ENCODE data around the gene SFMBT1. TPM values are rescaled to one million over a fixed set of nuclear protein-coding genes. Genes with fewer than 3 reads are reported as not detected.

Gene SFMBT1
- total RNA-seq, 1 experiment from 2014 or later, result 14.8 TPM

DNA sequence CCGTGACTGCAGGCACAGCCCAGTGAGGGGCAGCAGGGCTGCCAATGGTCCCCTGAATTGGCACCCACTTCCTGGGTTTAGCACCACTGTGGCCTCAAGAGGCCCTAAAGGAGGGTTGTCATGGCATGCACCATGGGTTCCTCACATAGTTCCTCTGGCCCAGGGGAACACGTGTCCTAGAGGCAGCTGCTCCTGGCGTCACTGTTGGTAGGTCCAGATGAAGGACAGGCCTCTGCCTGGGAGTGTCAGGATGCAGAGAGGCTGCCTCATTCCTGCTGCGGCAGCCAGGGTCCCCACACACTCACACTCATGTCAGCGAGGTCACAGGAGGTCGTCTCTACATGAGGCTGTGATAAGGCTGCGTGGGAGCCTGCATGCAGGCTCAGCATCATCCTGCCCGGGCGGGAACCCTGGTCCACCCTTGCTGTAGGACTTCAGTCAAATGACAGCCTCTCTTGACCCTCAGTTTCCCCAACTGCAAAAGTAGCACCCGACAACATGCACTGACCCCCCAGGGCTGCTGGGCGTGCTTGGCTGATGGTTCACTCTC lies 26.1 kb upstream of the SFMBT1 start (continued):
- TF ChIP-seq, protein P1, sequence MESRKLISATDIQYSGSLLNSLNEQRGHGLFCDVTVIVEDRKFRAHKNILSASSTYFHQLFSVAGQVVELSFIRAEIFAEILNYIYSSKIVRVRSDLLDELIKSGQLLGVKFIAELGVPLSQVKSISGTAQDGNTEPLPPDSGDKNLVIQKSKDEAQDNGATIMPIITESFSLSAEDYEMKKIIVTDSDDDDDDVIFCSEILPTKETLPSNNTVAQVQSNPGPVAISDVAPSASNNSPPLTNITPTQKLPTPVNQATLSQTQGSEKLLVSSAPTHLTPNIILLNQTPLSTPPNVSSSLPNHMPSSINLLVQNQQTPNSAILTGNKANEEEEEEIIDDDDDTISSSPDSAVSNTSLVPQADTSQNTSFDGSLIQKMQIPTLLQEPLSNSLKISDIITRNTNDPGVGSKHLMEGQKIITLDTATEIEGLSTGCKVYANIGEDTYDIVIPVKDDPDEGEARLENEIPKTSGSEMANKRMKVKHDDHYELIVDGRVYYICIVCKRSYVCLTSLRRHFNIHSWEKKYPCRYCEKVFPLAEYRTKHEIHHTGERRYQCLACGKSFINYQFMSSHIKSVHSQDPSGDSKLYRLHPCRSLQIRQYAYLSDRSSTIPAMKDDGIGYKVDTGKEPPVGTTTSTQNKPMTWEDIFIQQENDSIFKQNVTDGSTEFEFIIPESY (IDR thresholded peaks at IDR 0.05; ENCODE audit: extremely low read depth, insufficient replicate concordance, low read length), result no peak
- TF ChIP-seq ELF1 (IDR thresholded peaks at IDR 0.05; ENCODE audit: borderline replicate concordance, low read depth), result no peak
- TF ChIP-seq, protein P2, sequence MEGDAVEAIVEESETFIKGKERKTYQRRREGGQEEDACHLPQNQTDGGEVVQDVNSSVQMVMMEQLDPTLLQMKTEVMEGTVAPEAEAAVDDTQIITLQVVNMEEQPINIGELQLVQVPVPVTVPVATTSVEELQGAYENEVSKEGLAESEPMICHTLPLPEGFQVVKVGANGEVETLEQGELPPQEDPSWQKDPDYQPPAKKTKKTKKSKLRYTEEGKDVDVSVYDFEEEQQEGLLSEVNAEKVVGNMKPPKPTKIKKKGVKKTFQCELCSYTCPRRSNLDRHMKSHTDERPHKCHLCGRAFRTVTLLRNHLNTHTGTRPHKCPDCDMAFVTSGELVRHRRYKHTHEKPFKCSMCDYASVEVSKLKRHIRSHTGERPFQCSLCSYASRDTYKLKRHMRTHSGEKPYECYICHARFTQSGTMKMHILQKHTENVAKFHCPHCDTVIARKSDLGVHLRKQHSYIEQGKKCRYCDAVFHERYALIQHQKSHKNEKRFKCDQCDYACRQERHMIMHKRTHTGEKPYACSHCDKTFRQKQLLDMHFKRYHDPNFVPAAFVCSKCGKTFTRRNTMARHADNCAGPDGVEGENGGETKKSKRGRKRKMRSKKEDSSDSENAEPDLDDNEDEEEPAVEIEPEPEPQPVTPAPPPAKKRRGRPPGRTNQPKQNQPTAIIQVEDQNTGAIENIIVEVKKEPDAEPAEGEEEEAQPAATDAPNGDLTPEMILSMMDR (IDR thresholded peaks at IDR 0.05 in 2 of 3, conservative IDR thresholded peaks at IDR 0.05 in 1 of 3; ENCODE audit: borderline replicate concordance in 1 of 3, insufficient read depth in 1 of 3, low read depth in 2 of 3, low read length in 2 of 3), result no peak
- TF ChIP-seq CEBPB (IDR thresholded peaks at IDR 0.05; ENCODE audit: low read depth), result no peak
- no peak for TF ChIP-seq SIN3A (IDR thresholded peaks at IDR 0.05; ENCODE audit: low read depth)
- TF ChIP-seq SP1 (IDR thresholded peaks at IDR 0.05; ENCODE audit: low read depth), result no peak
- TF ChIP-seq POLR2A (IDR thresholded peaks at IDR 0.05; ENCODE audit: borderline replicate concordance, extremely low read depth, insufficient read depth, insufficient read length), result no peak

DNA sequence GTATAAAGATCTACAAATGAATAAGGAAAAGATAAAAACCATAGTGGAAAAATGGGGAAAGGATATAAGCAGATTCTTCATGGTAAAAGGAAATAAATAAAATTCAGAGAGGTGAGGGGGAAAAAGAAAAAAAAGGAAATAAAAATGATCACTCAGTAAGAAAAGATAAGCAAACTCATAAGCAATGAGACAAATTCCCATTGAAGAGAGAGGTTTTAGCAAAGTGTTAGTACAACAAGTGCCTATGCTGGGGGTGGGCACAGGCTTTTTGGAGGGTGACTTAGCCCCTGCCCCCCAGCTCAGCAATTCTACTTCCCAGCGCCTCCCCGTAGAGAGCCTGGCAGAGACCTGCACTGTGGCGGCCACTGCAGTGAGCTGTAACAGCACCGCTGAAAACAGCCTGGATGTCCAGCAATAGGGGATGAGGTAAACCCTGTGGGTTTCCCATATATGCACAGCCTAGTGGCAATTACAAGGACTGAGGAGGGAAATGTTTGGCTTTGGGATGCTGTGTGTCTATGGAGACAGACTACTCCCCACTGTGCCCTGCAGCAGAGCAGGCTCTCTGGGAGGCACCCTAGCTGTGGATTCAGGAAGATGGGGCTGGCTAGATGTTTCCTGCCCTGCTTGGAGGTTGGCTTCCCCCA lies 23.7 kb upstream of the SFMBT1 start:
- intact Hi-C loops (cut with micrococcal nuclease), result loop anchor here (10.0 kb wide), 2 partner anchors 135 to 595 kb away; no protein-coding TSS in a partner anchor
- Histone ChIP-seq H4K20me1 (ENCODE audit: insufficient read depth) (no peaks in the 10 kb centered on the region), H3K9me2 (ENCODE audit: insufficient read depth) (no peaks in the 10 kb centered on the region), H3K4me2 (ENCODE audit: low read length) (no peak overlapping the region), H3K9ac (ENCODE audit: low read length) (no peak overlapping the region), H3K27ac (ENCODE audit: low read depth, low read length) (no peak overlapping the region), H3K36me3 (ENCODE audit: control insufficient read depth in 1 of 2, insufficient read depth in 2 of 2, low read length in 2 of 2) (no peaks in the 10 kb centered on the region), H3K4me1 (ENCODE audit: control insufficient read depth in 1 of 2, insufficient read depth in 2 of 2, low read length in 2 of 2) (peaks cover 6 to 16% of the 10 kb centered on the region in 2 experiments; a peak in 3 of 4 replicates), H3K27me3 (ENCODE audit: insufficient read depth, low read length) (no peaks in the 10 kb centered on the region), H2AFZ (ENCODE audit: low read depth, low read length, poor library complexity, severe bottlenecking) (no peak overlapping the region), H3K4me3 (replicated peaks in 1 of 2; ENCODE audit: low read depth in 1 of 2, low read length in 2 of 2) (no peak overlapping the region), H3K9me3 (ENCODE audit: control insufficient read depth in 1 of 2, insufficient read depth in 1 of 2, low read depth in 1 of 2, low read length in 2 of 2) (no peaks in the 10 kb centered on the region), H3K79me2 (ENCODE audit: insufficient read depth, low read length) (no peaks in the 10 kb centered on the region)
- DNase-seq (ENCODE audit: low read depth, low spot score), result no peak
- no peak for ATAC-seq
- TF ChIP-seq YY1 (IDR thresholded peaks at IDR 0.05; ENCODE audit: extremely low read depth, insufficient replicate concordance, low read depth, low read length) (no peak), POLR2AphosphoS5 (IDR thresholded peaks at IDR 0.05; ENCODE audit: low read depth, low read length) (no peak), ELF1 (IDR thresholded peaks at IDR 0.05; ENCODE audit: borderline replicate concordance, low read depth) (no peak)
- ChIA-PET CTCF (interaction anchor here (0.7 to 1.8 kb wide), 2 partner anchors 135 to 148 kb away, joined by 3 read pairs; no protein-coding TSS in a partner anchor), RAD21 (ENCODE audit: low non-redundant PET in 1 of 2, low total read pairs in 2 of 2, uncharacterized antibody in 2 of 2, unreplicated experiment in 2 of 2) (no interaction called here), POLR2A (no interaction called here)
- no TSS peak for BruUV-seq (replicated peaks)
